ENCODE data around the gene CDC6.

Gene CDC6

DNA sequence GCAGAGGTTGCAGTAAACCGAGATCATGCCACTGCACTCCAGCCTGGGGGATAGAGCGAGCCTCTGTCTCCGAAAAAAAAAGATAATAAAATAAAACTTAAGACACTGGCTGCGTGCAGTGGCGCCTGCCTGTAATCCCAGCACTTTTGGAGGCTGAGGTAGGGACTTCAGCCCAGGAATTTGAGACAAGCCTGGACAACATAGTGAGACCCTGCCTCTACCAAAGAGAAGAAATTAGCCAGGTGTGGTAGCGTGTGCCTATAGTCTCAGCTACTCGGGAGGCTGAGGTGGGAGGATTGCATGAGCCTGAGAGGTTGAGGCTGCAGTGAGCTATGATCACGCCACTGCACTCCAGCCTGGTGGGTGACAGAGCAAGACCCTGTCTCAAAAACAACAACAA, 47.9 kb downstream of the CDC6 start:
- in situ Hi-C loops (cut with HindIII; ENCODE audit: low sequenced_read_pairs) = no loop called here

DNA sequence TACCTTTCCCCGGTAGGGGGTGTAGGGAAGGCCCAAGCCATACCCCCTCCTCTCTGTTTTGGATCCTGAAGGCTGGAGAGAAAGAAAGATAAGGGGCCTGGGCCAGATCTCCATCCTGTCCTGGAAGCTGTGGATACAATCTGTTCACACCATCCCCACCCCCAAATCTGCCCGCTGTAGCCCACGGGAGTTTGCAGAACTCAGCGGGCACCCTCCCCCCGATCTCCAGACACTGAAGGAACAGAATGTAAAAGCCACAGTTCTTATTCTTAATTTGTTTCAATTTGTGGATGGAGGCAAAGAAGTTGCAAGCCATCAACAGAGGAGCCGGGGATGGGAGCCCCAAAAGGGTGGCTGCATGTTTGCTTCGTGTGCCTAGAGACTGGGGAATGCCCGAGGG, 49.7 kb downstream of the CDC6 start:
- in situ Hi-C loops (cut with HindIII; ENCODE audit: low sequenced_read_pairs) = no loop called here

DNA sequence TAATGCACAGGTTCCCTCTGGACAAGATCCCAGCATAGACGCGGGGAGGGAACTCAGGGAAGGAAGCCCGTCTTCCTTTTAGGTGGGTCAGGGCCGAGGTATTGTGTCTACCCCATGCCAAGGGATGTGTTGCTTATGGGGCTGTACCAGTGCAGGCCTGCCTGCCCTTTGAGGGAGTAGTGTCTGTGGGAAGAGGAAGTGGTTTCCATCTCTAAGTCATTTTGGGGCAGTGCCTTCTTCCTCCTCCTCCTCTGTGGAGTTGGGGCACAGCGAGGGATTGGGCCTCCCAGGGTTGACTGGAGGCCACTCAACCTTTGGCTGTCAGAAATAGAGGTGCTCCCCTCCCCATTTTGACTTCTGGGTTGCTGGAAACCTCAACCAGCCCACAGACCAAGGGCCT, 50.4 kb downstream of the CDC6 start:
- in situ Hi-C loops (cut with HindIII; ENCODE audit: low sequenced_read_pairs) = no loop called here

DNA sequence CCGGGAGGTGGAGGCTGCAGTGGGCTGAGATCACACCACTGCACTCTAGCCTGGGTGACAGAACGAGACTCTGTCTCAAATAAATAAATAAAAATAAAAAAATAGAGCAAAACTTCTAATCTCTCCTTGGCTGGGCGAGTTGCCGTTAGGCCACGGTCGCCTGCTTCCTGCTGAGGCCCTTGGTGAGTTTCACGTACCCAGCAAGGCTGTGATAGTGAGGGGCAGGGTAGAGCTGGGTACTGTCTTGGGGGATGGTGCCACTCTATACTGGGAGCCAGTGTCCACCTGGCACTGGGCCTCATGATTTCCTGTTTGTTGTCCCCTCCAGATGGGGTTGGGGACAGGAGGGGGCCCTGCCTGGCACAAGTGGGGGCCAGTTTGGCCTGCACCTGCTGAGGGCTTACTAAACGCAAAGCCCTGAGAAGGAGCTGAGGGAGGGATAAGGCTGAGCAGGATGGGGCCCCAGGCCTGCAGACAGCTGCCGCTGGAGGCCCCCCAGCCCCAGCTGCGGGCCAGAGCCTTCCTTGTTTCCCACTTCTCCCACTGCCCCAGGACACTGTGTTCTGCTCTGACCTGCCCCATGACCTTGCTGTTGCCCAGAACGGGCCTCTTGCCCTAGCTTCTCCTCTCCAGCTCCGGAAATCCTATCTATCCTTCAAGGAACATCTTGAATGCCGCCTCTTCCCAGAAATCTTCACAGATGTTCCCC, 51.4 kb downstream of the CDC6 start:
- in situ Hi-C loops (cut with HindIII; ENCODE audit: low sequenced_read_pairs) = no loop called here

DNA sequence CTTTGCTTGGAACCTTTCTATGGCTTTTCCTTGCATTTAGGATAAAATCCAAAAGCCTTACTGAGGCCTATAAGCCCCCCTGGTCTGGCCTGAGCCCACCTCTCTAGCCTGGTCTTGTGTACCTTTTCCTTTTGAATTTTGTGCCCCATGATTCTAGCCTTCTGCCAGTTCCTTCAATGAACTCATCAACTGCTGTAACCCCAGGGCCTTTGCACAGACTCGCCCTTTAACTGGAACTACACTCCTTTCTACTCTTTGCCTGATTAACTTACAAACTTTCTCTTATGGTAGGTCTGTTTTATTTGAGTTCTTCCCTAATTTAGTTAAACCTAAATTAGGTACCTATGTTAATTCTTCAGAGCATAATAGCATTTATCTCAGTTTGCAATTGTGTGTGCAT, 52.6 kb downstream of the CDC6 start:
- in situ Hi-C loops (cut with HindIII; ENCODE audit: low sequenced_read_pairs) = no loop called here

DNA sequence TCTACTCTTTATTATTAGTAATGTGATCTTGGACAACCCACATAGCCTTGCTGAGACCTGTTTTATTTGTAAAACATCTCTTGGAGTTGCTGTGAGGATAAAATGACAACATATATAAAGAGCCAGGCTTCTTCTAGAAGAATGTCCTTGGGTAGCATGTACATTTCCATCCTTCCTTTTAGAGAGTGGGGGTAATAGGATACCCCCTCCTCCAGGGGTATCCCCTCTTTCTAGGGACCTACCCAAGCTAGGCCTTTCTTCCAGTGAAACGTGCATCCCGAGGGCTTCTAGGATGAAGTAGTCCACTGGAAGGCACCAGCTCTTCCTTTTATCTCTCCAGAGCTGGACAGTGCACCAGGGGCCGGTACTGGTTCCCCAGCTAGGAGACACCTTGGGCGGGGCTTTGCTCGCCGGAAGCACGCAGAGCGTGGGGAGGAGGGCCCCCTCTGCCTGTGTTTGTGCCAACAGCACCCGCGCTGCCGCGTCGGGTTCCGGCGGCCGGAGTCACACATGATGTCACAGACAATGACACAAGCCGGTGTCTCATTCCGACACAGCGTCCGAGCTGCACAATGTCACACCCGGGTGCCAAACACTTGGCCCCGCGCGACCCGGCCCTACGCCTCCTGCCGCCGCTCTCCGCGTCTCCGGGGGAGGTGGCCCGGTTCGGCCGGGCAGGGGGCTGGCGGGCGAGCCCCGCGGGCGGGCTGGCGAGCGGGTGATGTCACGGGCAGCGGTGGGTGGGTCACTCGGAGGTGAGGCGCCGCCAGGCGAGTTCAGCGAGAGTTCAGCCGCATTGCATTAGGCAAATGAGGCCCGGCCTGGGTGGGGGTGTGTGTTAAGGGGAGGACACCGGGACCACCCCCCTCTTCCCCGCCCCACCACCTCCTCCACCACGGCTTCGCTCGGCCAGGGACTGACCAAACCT, 53.5 kb downstream of the CDC6 start:
- in situ Hi-C loops (cut with HindIII; ENCODE audit: low sequenced_read_pairs) = no loop called here

DNA sequence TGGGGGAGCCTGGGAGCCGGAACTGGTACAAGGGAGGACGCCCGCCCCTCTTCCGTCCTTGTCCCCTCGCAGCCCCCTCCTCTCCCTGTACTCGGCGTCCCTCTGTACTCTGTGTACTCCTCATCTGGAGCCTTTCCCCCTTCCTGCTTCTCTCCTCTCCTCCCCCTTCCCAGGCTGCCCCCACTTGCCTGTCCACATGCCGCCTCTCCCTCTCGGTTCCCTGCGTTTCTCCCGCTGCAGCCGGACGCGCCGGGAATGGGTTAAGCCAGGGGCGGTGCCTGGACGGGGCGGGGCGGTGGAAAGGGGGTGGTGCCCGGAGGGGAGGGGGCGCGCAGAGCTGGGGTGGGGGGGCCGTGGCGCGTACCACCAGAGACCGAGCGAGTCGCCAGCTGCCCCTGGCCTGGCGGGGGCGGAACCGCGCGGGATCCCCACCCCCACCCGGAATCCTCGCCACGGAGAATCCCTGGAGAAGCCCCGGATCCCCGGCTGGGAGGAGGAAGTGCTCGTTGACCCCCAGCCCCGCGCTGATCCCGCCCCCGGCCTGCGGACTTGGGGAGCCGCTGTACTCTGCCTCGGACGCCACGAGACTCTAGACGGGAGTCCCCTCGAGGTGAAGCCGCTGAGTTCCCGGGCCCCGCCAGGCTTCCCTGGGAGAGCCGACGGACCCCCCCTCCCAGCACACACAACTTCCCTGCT, 54.3 kb downstream of the CDC6 start:
- in situ Hi-C loops (cut with HindIII; ENCODE audit: low sequenced_read_pairs) = no loop called here

DNA sequence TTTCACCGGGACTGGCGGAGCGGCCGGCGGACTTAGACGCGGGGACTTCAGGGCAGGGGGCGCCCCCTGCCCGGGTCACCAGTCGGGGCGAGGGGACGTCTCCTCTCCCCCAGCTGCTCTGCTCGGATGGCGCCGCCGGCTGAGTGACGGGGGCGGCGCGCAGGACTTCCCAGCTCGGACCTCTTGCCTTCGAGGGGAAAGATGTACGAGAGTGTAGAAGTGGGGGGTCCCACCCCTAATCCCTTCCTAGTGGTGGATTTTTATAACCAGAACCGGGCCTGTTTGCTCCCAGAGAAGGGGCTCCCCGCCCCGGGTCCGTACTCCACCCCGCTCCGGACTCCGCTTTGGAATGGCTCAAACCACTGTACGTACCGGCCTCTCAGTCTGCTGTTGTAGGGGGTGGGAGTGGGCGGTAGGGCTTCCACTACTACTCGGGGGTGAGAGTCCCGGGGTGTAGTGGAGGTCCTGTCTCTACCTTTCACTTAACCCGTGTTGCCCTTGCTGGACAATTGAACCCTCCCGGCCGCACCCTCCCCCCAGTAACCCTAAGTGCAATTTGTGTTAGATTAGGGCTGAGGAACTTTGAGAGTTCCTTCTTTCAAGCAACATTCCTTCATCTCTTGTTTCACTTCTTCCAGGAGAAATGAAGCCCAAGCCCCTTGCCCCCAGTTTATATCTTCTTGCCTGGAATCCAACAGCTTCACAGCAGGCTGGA, 55.0 kb downstream of the CDC6 start:
- in situ Hi-C loops (cut with HindIII; ENCODE audit: low sequenced_read_pairs) = no loop called here

DNA sequence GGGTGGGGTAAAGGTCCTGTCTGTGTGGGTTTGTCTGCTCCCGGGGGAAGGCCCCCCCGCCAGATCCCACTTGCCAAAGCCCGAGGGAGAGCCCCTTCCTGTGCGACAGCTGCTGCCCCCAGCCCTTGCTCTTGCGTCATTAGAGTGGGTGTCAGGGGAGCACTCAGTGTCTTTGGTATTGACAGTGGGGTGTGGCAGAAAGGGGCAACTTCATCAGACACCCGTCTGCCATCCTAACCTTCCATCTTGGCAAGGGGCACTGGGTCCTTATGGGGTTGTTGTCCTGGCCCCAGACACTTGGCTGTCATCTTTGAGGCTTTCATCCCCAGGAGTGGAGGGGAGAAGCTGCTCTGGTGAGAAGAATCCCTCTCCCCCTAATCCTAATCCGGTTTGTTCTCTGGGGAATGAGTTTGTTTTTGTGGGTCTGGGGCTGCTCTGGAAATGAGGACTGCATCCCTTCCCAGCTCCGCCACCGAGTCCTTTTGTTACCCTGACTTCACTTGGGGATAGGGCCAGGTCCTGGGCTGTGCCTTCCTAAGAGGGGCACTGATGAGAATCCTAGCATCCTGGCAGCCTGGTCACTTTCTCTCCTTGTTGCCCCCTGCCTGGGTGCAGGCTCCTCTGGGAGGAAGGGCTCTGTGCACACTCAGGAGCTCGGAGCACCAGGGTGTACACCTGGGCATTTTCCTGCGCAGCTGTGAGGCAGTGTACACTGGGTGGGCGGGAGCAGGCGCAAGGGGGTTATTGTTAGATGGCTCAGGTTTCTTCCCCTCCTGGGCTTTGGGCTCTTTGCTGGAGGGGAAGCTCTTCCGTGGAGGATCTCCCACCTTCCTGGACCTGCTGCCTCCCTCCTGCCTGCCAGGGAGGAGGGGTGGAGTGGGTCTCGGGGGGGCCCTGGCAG, 55.8 kb downstream of the CDC6 start:
- in situ Hi-C loops (cut with HindIII; ENCODE audit: low sequenced_read_pairs) = no loop called here

DNA sequence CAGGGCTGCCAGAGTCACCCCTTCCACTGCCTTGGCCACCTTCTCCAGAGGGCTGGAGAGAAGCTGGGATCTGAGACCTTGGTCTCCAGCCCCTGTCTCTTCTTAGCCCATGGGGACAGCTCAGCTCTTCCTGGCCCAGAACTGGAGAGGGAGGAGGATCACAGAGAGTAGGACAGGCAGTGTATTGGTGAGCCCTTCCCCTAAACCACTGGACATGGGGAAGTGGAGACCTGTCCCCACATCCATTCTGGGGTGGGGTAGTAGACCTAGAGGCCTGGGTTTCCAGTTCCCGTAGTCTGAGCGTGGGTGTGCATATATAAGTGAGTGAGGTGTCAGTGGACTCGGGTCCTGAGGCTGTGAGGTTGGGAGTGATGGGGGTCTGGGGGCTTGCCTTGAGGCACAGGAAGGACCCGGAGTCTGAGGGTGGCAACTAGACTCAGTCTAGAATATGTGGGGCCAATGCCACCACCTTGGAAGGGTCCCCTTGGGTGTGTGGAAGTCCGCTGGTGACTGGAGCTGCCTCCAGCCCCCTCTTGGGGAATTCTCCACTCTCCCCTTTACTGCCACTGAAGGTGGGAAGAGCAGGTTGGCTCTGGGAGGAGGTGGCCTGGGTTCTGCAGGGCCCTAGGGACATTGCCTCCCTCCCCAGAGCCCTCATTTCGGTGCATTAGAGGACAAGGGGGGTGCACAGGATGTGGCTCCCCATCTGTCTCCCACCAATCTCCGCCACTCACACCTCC, 56.9 kb downstream of the CDC6 start:
- in situ Hi-C loops (cut with HindIII; ENCODE audit: low sequenced_read_pairs) = no loop called here

DNA sequence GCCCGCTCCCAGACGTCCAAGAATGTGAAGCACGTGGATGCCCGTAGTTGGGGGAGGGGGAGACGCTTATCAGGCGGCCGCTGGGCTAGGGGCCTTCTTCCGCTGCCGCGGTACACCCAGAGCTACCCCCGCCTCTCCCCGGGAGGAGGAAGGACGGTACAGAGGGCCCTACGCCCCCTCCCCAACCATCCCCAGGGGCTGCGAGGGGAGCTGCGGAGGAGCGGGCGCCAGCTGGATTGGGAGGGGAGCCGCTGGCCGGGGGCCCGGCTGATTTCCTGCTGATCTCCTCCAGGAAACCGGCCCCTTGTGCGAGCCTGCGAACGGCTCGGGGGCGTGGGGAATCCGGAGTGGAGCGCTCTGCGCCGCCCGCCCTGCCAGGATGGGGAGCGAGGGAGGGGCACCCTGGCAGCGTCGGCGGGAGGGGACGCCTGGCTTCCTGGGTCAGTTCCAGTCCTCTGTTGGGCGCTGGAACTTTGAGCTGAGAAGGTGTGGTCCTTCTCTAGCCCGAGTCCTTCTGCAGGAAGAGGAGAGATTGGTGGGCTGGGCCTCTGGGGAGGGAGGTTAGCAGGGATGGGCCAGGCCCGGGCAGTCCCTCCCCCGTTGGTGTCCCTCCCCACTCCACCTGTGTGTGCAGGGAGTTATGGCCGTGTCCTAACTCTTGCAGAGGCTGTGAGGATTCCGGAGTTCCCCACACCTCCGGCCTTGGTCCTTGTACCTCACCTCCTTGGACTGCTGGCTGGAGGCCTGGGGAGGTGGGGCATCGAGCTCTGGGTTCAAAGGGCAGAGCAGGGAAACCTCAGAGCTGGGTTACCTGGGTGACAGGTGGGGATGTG, 57.7 kb downstream of the CDC6 start:
- in situ Hi-C loops (cut with HindIII; ENCODE audit: low sequenced_read_pairs) = no loop called here

DNA sequence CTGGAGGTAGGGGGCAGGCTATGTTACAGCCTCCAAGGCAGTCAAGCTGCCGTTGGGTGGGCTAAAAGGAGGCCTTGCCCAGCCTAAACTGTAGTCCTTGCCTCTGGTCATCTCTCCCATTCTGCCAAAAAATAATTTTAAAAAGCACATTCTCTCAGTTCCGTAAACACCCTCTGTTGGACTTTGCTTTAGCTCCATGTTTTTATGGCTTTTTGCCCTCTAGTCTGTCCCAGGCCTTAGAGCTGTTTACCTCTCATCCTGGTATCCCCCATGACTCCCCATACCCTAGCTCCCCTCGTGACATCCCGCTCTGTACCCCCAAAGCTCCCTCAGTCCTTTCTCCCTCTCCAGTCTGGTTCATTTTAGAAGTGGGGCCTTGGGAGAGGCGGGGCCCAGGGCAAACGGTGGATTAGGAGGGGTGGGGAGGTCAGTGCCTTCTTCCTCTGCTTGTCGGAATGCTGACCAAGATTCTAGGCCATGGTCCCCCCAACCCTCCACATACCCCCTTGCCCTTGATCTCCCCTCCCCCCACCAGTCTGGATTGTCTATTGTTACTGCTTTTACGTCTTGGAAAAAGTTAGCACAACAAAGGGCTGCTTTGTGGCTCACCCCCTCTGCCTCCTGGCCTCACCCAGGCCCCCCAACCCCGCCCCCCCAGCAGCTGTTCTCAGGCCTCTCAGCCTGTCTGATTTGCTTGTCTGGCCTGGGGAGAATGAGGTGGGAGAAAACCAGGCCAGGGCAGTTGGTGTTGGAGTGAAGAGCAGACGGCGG, 58.5 kb downstream of the CDC6 start:
- in situ Hi-C loops (cut with HindIII; ENCODE audit: low sequenced_read_pairs) = no loop called here

DNA sequence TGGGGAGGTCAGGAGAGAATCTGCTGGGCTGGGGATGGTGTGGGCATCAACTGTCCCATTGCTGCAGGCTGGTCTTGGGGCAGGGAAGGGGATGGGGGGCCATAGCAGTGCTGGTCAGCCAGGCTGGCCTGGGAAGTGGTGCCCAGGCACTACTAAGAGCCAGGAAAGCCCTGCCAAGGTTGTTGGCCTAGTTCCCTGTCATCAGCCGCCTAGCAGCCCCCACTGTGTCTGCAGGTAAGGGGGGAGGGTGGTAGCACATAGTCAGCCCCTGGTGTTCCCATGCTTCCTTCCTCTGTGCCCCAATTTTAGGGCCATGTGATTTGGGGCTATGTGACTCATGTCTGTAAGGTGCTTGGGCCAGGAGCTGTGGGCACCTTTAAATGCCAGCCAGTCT, 59.1 kb downstream of the CDC6 start:
- in situ Hi-C loops (cut with HindIII; ENCODE audit: low sequenced_read_pairs) = no loop called here

DNA sequence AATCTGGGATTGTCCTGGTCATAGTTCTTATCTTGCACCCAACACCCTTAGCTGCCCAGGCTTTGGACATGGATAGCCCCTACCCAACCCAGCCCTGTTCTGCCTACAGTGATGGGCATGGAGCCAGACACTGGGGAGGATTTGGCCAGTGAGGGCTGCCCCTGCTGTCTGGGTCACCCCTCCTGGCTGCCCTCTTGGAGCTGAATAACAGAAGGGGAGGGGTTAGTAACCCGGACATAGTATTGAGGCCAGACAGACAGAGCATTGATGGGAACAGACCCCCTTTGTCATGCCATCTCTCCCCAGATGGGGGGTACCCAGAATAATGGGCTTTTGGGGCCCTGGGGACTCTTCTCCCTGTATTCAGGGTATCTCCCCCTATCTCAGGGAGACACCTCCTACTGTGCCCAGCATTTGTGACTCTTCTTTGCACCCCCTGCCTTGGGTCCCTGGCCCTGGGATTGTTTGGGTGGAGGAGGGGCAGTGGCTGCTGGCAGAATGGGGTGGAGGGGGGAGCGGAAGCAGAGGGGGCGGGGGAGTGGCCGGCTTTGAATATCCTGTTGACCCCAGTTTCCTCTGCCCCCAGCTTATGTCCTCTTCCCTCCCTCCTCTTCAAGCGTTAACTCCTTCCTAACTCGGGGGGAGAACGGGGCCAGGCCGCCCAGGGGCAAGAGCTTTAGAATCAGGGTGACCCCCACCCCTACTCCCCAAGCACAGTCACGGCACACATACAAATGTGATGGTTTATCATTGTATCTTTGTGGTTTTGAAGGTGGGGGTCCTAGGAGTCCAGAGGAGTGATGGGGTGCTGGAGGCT, 59.8 kb downstream of the CDC6 start:
- in situ Hi-C loops (cut with HindIII; ENCODE audit: low sequenced_read_pairs) = no loop called here

DNA sequence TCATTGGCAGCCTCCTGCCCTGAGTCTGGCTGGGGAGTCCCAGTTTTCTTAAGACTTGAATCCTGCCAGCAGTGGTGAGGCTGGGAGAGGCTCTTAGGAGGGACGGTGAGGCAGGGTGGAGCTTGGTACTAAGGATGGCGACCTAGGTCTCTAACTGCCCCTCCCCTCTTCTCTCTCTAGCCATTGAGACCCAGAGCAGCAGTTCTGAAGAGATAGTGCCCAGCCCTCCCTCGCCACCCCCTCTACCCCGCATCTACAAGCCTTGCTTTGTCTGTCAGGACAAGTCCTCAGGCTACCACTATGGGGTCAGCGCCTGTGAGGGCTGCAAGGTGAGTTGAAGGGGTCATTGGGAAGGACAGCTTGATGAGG, 60.4 kb downstream of the CDC6 start:
- in situ Hi-C loops (cut with HindIII; ENCODE audit: low sequenced_read_pairs) = no loop called here

DNA sequence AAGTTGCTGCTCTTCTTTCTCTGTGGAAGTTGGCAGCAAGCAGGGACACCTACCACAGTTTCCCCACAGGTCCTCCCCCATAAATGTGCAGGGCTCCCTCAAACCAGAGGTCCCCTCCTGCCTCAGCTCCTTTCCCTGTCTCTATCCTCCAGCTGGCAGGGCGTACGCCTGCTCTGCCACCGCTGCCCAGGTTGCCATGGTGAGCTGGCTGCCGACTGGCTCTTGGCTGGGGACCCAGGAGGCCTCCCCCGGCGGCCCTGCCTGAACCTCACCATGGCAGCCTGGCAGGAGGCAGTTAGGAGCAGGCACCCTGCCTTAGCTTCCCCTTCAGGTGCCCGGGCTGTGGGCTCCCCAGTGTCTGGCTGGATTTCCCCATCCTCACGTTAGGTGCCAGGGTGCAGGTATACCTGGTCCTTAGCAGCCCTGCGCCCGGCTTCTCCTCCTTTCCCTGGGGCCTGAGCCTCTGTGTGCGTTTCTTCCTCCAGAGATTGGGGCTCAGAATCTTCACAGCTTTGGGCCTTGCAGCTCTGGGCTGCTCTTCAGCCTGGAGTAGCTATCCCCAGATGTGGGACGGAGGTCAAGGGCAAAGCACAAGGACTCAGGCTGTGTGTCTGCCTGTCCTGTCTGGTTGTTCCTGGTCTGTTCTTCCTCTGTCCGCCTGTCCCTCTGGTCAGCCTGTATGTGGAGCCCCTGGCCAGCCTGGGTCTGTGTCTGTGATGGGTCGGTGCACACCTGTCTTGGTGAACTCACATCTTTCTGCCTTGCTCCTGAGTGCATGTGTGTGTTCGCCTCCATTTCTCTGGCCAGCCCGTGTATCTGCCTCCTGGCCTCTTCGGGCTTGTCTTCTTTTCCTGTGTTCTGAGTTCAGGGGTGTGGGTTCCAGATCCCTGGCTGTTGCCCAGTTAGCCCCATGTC, 61.1 kb downstream of the CDC6 start:
- in situ Hi-C loops (cut with HindIII; ENCODE audit: low sequenced_read_pairs) = no loop called here
